PC-3 (cell line): Measurements from ENCODE around the gene HCN3.

Experiments used
- CTCF ChIP-seq: fragments of 300-600 bp; sonication (generic); conservative IDR thresholded peaks from 2 replicates; pipeline ENCODE4 v1.5.1; 2017; ENCODE audit warnings: antibody characterized with exemption, low read depth, mild to moderate bottlenecking, low read length
- EZH2 ChIP-seq: fragments of 300-600 bp; sonication (generic); IDR thresholded peaks from one replicate; pipeline ENCODE4 v1.6.1; 2017; ENCODE audit warnings: antibody characterized with exemption, mild to moderate bottlenecking, low read length; ENCODE audit not compliant: unreplicated experiment

- no peak for TF ChIP-seq CTCF
- TF ChIP-seq EZH2, result no peak
These were observed 28.7 kb downstream of the HCN3 start for GRCh38 chr1:155305881-155306391.
